ENCODE measurements around the gene PPFIA1. TPM values are rescaled to one million over a fixed set of nuclear protein-coding genes. Genes with fewer than 3 reads are reported as not detected.

The PPFIA1 gene
- polyA plus RNA-seq, 5 donors, result 39.4 to 55.0 (median 46.9) TPM

- no peak for DNase-seq
Observed at GRCh38 chr11:70413151-70413550, 142.7 kb downstream of the PPFIA1 start.

- no peak for DNase-seq
Observed at GRCh38 chr11:70414341-70415100, 144.0 kb downstream of the PPFIA1 start.

GRCh38 chr11:70415191-70415590 is 144.7 kb downstream of the PPFIA1 start:
- DNase-seq, result no peak

GRCh38 chr11:70415642-70416395 is 145.3 kb downstream of the PPFIA1 start:
- DNase-seq, result no peak

- no peak for DNase-seq
Observed at GRCh38 chr11:70416881-70417280, 146.4 kb downstream of the PPFIA1 start.

- DNase-seq, result no peak
Observed at GRCh38 chr11:70418130-70418529, 147.6 kb downstream of the PPFIA1 start.

- DNase-seq, result no peak
Observed at GRCh38 chr11:70419307-70420007, 149.0 kb downstream of the PPFIA1 start.

- no peak for DNase-seq
Observed at GRCh38 chr11:70420008-70420464, 149.5 kb downstream of the PPFIA1 start.

GRCh38 chr11:70420496-70420895 is 150.0 kb downstream of the PPFIA1 start:
- no peak for DNase-seq

- no peak for DNase-seq
Observed at GRCh38 chr11:70421123-70421522, 150.6 kb downstream of the PPFIA1 start.

- DNase-seq, result no peak
Observed at GRCh38 chr11:70422692-70423522, 152.4 kb downstream of the PPFIA1 start.

- DNase-seq, result no peak
Observed at GRCh38 chr11:70423523-70424505, 153.3 kb downstream of the PPFIA1 start.

- DNase-seq, result no peak
Observed at GRCh38 chr11:70424765-70425344, 154.4 kb downstream of the PPFIA1 start.

- no peak for DNase-seq
Observed at GRCh38 chr11:70427436-70427835, 156.9 kb downstream of the PPFIA1 start.

- DNase-seq, result no peak
Observed at GRCh38 chr11:70428701-70429427, 158.4 kb downstream of the PPFIA1 start.

GRCh38 chr11:70429428-70429705 is 158.9 kb downstream of the PPFIA1 start:
- no peak for DNase-seq

GRCh38 chr11:70429724-70430521 is 159.4 kb downstream of the PPFIA1 start:
- no peak for DNase-seq
